Cerebellar nuclear complex (tissue), 1 donor: ENCODE measurements around the gene OR52E5.

Experiments used
- DNase-seq, 2 experiments: peaks; one replicate each; lab custom pipeline; 2025; lab: John Stamatoyannopoulos, UW

Gene OR52E5

DNA sequence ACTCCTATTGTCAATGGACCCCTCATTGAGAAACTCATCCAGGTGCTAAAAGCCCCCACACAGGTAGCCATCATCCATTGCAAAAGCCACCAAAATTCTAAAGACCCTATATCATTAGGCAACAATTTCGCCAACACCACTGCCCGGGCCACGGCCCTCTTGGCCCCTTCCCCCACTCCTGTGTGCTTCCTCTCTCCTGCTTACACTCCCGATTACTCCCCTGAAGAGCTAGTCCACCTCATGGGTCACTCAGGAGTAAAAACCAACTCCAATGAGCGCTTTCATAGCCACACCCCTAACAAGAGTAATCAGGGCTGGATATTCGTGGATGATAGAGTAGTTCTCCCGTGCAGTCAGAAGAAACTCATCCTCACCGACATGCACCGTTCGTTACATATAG, 40.1 kb downstream of the OR52E5 start:
- no peak for DNase-seq

DNA sequence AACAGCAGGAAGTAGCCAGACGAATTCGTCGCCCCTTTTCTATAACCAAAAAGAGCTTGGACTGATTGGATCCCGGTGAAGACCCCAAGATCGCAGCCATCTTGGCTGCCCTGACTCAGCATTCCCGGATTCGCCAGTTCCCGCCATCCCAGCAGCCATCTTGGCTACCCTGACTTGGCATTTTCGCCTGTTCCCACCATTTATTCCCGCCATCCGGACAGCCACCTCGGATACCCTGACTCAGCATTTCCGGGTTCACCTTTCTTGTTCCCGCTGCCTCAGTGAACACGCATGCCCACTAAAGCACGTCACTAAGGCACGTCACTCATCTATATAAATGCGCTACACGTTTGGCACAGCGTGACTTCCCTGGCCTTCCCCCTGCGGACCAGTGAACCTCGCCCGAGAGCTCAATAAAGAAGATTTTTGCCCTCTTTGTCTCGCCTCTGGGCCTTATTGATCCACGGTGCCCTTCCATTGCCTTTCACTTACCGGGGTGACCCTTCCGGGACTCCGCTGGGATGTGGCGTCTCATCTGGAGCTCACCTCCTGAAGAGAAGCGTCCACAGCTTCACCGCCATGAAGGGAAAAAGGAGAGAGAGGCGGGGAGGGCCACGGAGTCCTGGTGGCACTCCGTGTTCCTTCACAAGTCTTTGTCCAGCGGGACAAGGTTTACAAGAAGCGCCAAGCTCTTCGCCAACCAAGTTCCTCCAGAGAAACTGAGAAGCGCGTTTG, 45.0 kb downstream of the OR52E5 start:
- no peak for DNase-seq

DNA sequence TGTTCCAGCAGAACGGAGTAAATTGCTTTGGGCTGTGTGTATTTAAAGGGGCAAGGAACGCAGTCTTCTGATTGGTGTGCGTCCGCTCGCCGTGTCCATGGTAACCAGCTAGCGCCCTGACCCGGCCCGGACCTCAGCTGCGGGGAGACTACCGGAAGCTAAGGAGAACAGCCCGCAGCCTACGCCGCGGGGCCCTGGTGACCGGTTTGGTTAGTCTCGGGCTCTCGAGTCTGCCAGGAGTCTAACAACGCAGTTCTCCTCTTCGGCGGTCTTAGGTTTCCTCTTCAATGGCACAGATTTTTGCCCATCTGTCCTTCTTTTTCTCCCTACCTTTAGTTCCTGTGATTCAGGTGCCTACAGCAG, 45.6 kb downstream of the OR52E5 start:
- DNase-seq: no peak

DNA sequence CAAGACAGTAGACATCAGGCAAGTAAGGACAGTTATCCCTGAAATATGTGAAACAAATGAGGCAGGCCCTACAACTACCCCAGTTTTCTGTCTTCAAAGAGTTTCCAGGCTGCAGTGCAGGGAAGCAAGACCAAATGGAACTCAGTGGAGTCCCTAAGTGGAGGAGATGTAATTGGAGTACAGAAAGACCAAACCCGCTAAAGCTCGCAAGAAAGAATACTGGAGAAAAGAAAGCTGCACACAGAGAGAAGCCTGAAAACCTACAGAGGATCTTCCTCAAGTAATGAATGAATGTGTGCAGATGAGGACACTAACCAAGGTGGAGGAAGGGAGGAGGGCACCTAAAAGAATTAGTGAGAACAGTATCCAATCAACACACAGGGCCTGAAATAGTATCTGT, 47.7 kb downstream of the OR52E5 start:
- DNase-seq: no peak

DNA sequence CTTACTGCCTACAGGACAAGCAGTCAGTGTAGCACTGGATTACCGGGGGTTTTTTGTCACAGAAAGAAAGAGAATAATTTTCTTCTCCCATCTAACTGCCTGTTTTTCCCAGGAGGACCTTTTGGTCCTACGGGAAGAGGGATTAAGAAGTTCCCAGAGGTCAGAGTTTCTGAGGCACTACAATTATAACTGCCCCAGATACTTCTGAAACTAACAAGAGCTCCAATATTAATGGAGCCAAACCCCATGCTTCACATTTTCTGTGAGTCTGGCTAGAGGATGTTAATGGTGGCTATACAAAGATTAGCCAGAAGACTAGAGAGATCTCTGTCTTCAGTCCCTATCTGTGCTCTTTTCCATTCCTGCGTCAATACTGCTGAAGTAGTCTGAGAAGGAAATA, 48.9 kb downstream of the OR52E5 start, which contains the start of gene OR56A3:
Gene OR56A3 (plus strand): TSS at position 301 of the 400 bp plus-strand sequence. CDS start 5,096 bp downstream, outside the sequence.
- DNase-seq: no peak
